ENCODE measurements around the gene PCDHGA1.

DNA sequence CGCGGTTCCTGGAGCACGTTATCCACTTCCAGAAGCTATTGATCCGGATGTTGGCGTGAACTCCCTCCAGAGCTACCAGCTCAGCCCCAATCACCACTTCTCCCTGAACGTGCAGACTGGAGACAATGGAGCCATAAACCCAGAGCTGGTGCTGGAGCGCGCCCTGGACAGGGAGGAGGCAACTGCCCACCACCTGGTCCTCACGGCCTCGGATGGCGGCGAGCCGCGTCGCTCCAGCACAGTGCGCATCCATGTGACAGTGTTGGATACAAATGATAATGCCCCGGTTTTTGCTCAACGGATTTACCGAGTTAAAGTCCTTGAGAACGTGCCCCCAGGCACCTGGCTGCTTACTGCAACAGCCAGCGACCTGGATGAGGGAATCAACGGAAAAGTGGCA lies 73.1 kb downstream of the PCDHGA1 start:
- TF ChIP-seq, protein P1, sequence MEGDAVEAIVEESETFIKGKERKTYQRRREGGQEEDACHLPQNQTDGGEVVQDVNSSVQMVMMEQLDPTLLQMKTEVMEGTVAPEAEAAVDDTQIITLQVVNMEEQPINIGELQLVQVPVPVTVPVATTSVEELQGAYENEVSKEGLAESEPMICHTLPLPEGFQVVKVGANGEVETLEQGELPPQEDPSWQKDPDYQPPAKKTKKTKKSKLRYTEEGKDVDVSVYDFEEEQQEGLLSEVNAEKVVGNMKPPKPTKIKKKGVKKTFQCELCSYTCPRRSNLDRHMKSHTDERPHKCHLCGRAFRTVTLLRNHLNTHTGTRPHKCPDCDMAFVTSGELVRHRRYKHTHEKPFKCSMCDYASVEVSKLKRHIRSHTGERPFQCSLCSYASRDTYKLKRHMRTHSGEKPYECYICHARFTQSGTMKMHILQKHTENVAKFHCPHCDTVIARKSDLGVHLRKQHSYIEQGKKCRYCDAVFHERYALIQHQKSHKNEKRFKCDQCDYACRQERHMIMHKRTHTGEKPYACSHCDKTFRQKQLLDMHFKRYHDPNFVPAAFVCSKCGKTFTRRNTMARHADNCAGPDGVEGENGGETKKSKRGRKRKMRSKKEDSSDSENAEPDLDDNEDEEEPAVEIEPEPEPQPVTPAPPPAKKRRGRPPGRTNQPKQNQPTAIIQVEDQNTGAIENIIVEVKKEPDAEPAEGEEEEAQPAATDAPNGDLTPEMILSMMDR (IDR thresholded peaks at IDR 0.05; ENCODE audit: poor library complexity) = no peak
- TF ChIP-seq EZH2 (IDR thresholded peaks at IDR 0.05; ENCODE audit: borderline replicate concordance) (no peak), EZH2phosphoT487 (IDR thresholded peaks at IDR 0.05; ENCODE audit: low read depth, severe bottlenecking, unreplicated experiment) (no peak)

All from hepatocyte (in vitro differentiated cells).